Rectal smooth muscle tissue (tissue), 1 donor: ENCODE measurements around the gene AIF1.

Experiments used
- H3K27ac ChIP-seq: one replicate; pipeline ENCODE4 v1.7.0; 2013; ENCODE audit warnings: low read depth, low read length, inconsistent platforms
- H3K27me3 ChIP-seq: one replicate; pipeline ENCODE4 v1.7.0; 2013; ENCODE audit warnings: low read length; ENCODE audit not compliant: control insufficient read depth, insufficient read depth
- H3K36me3 ChIP-seq: one replicate; pipeline ENCODE4 v1.7.0; 2013; ENCODE audit warnings: low read length; ENCODE audit not compliant: control insufficient read depth, insufficient read depth
- H3K4me1 ChIP-seq: one replicate; pipeline ENCODE4 v1.7.0; 2013; ENCODE audit warnings: low read length; ENCODE audit not compliant: control insufficient read depth, insufficient read depth
- H3K4me3 ChIP-seq: one replicate; pipeline ENCODE4 v1.7.0; 2013; ENCODE audit warnings: low read length
- H3K9ac ChIP-seq: one replicate; pipeline ENCODE4 v1.7.0; 2013; ENCODE audit warnings: low read length

The AIF1 gene

GRCh38 chr6:31617010-31617409 is 2.0 kb downstream of the AIF1 start:
- Histone ChIP-seq H3K9ac (no peak overlapping the region), H3K36me3 (no peaks in the 10 kb centered on the region), H3K4me3 (no peak overlapping the region), H3K4me1 (peaks cover 5% of the 10 kb centered on the region), H3K27me3 (peaks cover 2% of the 10 kb centered on the region), H3K27ac (no peak overlapping the region)

DNA sequence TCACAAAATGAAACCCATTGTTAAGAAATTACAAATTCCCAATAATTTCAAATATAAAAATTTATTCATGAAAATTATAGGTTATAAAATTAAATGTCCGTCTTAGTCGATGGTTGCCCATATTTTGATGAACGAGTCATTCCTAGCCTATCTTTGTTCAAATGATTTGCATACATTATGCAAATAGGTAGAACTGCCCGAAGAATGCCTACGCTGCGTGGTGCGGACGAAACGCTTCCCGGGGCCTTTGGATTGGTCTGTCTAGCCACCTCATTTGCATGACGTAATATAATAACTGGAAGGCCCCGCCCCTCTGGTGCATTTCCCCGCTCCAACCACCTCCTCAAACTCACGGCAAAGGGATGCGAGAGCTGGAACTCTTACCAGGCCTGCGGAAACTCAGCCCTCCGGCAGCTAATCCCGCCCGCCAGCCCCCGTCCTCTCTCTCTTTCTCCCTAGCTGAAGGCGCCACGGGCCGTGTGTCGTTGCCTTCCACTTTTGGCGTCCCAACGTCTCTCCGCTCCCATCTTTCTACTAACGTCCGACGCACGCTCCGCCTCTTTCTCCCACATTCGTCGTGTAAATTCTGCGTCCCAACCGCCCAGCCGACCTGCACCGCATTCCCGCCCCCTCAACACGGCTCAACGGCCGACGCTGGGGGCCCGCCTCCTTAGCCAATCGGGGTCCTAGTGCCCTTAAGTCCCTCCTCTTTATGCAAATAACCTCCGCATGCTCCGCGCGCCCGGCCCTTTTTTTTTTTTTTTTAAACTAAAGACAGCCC is 5.0 kb downstream of the AIF1 start:
- Histone ChIP-seq H3K27ac (peak overlapping the region; percentile 94), H3K36me3 (peaks cover 11% of the 10 kb centered on the region), H3K4me1 (peaks cover 8% of the 10 kb centered on the region), H3K9ac (no peak overlapping the region), H3K4me3 (peak overlapping the region; percentile 55), H3K27me3 (peaks cover 2% of the 10 kb centered on the region)

- Histone ChIP-seq H3K4me3 (peak within 1 kb of the TSS; percentile 95), H3K9ac (peak within 1 kb of the TSS; percentile 92), H3K36me3 (peaks cover 18% of the 10 kb centered on the region), H3K27ac (peak within 1 kb of the TSS; percentile 94), H3K27me3 (peaks cover 2% of the 10 kb centered on the region), H3K4me1 (peaks cover 8% of the 10 kb centered on the region)
These were observed 5.7 kb downstream of the AIF1 start, which contains the start of gene PRRC2A for GRCh38 chr6:31620586-31621319. TSS of gene PRRC2A (plus strand) at chr6:31620715. CDS start at chr6:31622790, 2,075 bp downstream.

GRCh38 chr6:31621320-31621939 is 6.4 kb downstream of the AIF1 start:
- Histone ChIP-seq H3K4me3 (peak overlapping the region; percentile 95), H3K4me1 (peaks cover 8% of the 10 kb centered on the region), H3K27ac (peak overlapping the region; percentile 94), H3K9ac (peak overlapping the region; percentile 92), H3K36me3 (peaks cover 25% of the 10 kb centered on the region), H3K27me3 (peaks cover 2% of the 10 kb centered on the region)

GRCh38 chr6:31621991-31622390 is 7.0 kb downstream of the AIF1 start:
- Histone ChIP-seq H3K4me1 (peaks cover 8% of the 10 kb centered on the region), H3K9ac (no peak overlapping the region), H3K27me3 (peaks cover 2% of the 10 kb centered on the region), H3K4me3 (peak overlapping the region; percentile 95), H3K36me3 (peaks cover 27% of the 10 kb centered on the region), H3K27ac (peak overlapping the region; percentile 94)

DNA sequence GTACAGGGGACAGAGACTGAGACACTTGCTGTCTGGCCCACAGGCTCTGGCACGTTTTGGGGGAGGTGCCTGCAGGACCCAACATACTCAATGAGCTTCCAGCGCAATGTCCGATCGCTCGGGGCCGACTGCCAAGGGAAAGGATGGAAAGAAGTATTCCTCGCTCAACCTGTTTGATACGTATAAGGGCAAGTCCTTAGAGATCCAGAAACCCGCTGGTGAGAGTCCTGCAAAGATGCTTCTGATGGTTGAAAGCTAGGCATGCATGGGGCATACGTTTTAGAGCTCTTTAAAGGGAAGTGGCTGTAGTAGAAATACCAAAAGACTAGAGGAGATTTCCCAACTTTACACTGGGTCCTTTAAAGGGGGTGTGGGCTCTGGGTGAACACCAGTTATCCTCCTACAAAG is 7.7 kb downstream of the AIF1 start:
- Histone ChIP-seq H3K4me3 (no peak overlapping the region), H3K27me3 (peaks cover 2% of the 10 kb centered on the region), H3K36me3 (peaks cover 32% of the 10 kb centered on the region), H3K27ac (no peak overlapping the region), H3K4me1 (peaks cover 8% of the 10 kb centered on the region), H3K9ac (no peak overlapping the region)

DNA sequence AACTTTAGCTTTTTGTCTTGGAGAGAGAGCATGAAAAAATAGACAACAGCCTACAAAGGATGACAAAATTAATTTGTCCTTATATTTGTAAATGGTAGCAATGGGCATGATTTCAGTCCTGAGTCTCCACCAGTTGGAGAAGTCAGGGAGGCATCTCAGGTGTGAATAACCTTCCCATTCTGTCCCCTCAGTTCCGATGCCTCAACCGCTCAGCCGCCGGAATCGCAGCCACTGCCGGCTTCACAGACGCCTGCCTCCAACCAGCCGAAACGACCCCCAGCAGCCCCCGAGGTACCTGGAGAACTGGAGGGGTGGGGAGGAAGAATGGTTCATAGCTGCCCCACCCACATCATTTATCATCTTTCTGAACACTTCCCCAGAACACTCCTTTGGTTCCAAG is 9.0 kb downstream of the AIF1 start:
- Histone ChIP-seq H3K4me1 (peaks cover 8% of the 10 kb centered on the region), H3K4me3 (no peak overlapping the region), H3K27me3 (peaks cover 2% of the 10 kb centered on the region), H3K9ac (no peak overlapping the region), H3K27ac (no peak overlapping the region), H3K36me3 (peaks cover 46% of the 10 kb centered on the region)

- Histone ChIP-seq H3K27me3 (no peaks in the 10 kb centered on the region), H3K36me3 (peaks cover 63% of the 10 kb centered on the region), H3K9ac (no peak overlapping the region), H3K4me3 (no peak overlapping the region), H3K4me1 (peaks cover 4% of the 10 kb centered on the region), H3K27ac (no peak overlapping the region)
These were observed 11.9 kb downstream of the AIF1 start for GRCh38 chr6:31626952-31627351.

GRCh38 chr6:31627690-31628287 is 12.8 kb downstream of the AIF1 start:
- no peak overlapping the region for H3K9ac ChIP-seq
- H3K4me3 ChIP-seq: no peak overlapping the region
- peaks cover 63% of the 10 kb centered on the region for H3K36me3 ChIP-seq
- H3K27me3 ChIP-seq: no peaks in the 10 kb centered on the region
- H3K27ac ChIP-seq: no peak overlapping the region
- no peaks in the 10 kb centered on the region for H3K4me1 ChIP-seq

DNA sequence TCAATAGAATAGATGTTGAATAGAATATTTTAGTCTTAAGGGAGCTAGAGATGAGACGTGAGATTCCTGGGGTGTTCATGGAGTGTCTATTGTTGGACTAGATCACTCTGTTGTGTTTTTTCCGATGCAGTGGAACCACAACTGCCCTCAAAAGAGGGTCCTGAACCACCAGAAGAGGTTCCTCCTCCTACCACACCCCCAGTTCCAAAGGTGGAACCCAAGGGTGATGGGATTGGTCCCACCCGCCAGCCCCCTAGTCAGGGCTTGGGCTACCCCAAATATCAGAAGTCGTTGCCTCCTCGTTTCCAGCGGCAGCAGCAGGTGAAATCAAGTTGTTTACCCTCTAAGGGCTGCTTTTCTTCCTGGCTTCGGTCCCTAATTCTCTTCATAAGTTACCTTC is 14.0 kb downstream of the AIF1 start:
- Histone ChIP-seq H3K36me3 (peaks cover 69% of the 10 kb centered on the region), H3K4me3 (no peak overlapping the region), H3K4me1 (no peaks in the 10 kb centered on the region), H3K9ac (no peak overlapping the region), H3K27me3 (no peaks in the 10 kb centered on the region), H3K27ac (no peak overlapping the region)

GRCh38 chr6:31630177-31630934 is 15.3 kb downstream of the AIF1 start:
- H3K4me1 ChIP-seq: no peaks in the 10 kb centered on the region
- peaks cover 73% of the 10 kb centered on the region for H3K36me3 ChIP-seq
- H3K9ac ChIP-seq: no peak overlapping the region
- H3K4me3 ChIP-seq: no peak overlapping the region
- H3K27ac ChIP-seq: no peak overlapping the region
- no peaks in the 10 kb centered on the region for H3K27me3 ChIP-seq
